IPS-18c (cell line): Measurements from ENCODE around the gene SNTA1.
"Not testable (repeated sequence)": the region's sequence is repeated elsewhere in the genome, so short reads cannot be mapped to it uniquely, and the experiment has no call there.

Experiments
- H3K4me3 ChIP-seq: 2 replicates; pipeline ENCODE4 v1.7.0; 2013; ENCODE audit warnings: low read depth, mild to moderate bottlenecking, low read length, moderate library complexity; ENCODE audit not compliant: insufficient read depth
- H3K9me3 ChIP-seq: one replicate; pipeline ENCODE4 v1.6.1; 2013; ENCODE audit warnings: mild to moderate bottlenecking, low read length, moderate library complexity; ENCODE audit not compliant: control insufficient read depth, insufficient read depth

Gene SNTA1

GRCh38 chr20:33472868-33473435 lies 29.4 kb upstream of the SNTA1 start:
- no peak overlapping the region for H3K4me3 ChIP-seq
- no peaks in the 10 kb centered on the region for H3K9me3 ChIP-seq

DNA sequence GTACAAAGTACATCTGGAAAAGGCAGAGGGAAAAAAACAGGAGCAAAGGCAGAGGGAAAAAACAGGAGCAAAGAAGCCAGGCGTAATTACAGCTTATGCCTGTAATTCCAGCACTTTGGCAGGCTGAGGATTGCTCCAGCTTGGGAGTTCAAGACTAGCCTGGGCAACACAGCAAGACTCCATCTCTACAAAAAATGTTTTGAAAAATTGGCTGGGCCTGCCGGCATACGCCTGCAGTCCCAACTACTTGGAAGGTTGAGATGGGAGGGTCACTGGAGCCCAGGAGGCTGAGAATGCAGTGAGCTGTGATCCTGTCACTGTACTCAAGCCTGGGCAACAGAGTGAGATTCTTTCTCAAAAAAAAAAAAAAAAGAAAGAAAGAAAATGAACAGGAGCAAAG lies 27.3 kb upstream of the SNTA1 start:
- Histone ChIP-seq H3K9me3 (no peaks in the 10 kb centered on the region), H3K4me3 (no peak overlapping the region)

DNA sequence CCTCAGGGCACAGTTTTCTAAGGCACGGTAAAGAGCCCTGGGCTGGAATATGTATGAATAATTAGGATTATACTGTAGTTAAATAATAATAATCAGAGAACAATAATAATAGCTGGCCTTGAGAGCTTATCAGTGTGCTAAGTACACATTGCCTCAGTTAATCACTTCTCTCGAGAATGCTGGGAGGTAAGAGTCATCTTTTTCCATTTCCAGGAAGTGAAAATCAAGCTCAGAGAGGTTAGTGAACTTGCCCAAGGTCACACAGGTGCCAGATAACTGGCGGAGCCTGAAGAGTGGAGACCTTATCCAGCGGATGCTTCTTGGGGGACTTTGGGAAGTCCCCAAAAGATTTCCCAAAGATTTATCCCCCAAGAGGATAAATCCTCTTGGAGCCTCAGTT lies 26.9 kb upstream of the SNTA1 start:
- Histone ChIP-seq H3K4me3 (no peak overlapping the region), H3K9me3 (no peaks in the 10 kb centered on the region)

- H3K9me3 ChIP-seq: no peaks in the 10 kb centered on the region
- no peak overlapping the region for H3K4me3 ChIP-seq
Measured at GRCh38 chr20:33466303-33466646, 22.7 kb upstream of the SNTA1 start.

GRCh38 chr20:33465481-33466302 lies 22.1 kb upstream of the SNTA1 start:
- Histone ChIP-seq H3K4me3 (no peak overlapping the region), H3K9me3 (no peaks in the 10 kb centered on the region)

DNA sequence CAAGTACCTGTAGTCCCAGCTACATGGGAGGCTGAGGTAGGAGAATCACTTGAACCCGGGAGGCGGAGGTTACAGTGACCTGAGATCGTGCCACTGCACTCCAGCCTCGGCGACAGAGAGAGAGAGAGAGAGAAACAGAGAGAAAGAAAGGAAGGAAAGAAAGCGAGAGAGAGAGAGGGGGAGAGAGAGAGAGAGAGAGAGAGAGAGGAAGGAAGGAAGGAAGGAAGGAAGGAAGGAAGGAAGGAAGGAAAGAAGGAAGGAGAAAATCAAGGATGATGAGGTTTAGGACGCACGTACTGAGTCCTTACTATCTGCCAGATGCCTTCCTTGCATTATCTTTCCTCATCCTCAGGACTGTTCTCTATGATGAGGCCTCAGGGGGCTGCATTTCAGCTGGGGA lies 21.2 kb upstream of the SNTA1 start:
- H3K9me3 ChIP-seq: not testable (repeated sequence)

GRCh38 chr20:33463332-33464101 lies 20.0 kb upstream of the SNTA1 start:
- no peak overlapping the region for H3K4me3 ChIP-seq
- no peaks in the 10 kb centered on the region for H3K9me3 ChIP-seq

More for the DNA sequence above, 21.2 kb upstream of the SNTA1 start:
- not testable (repeated sequence) for H3K4me3 ChIP-seq

- Histone ChIP-seq H3K4me3 (no peak overlapping the region), H3K9me3 (no peaks in the 10 kb centered on the region)
Measured at GRCh38 chr20:33460711-33461110, 17.1 kb upstream of the SNTA1 start.

- H3K4me3 ChIP-seq: no peak overlapping the region
- H3K9me3 ChIP-seq: no peaks in the 10 kb centered on the region
Measured at GRCh38 chr20:33459599-33459998, 16.0 kb upstream of the SNTA1 start.

- not testable (repeated sequence) for H3K9me3 ChIP-seq, H3K4me3 ChIP-seq
Measured at GRCh38 chr20:33456916-33457642, 13.5 kb upstream of the SNTA1 start.

- H3K9me3 ChIP-seq: no peaks in the 10 kb centered on the region
- H3K4me3 ChIP-seq: no peak overlapping the region
Measured at GRCh38 chr20:33450867-33451266, 7.3 kb upstream of the SNTA1 start.

DNA sequence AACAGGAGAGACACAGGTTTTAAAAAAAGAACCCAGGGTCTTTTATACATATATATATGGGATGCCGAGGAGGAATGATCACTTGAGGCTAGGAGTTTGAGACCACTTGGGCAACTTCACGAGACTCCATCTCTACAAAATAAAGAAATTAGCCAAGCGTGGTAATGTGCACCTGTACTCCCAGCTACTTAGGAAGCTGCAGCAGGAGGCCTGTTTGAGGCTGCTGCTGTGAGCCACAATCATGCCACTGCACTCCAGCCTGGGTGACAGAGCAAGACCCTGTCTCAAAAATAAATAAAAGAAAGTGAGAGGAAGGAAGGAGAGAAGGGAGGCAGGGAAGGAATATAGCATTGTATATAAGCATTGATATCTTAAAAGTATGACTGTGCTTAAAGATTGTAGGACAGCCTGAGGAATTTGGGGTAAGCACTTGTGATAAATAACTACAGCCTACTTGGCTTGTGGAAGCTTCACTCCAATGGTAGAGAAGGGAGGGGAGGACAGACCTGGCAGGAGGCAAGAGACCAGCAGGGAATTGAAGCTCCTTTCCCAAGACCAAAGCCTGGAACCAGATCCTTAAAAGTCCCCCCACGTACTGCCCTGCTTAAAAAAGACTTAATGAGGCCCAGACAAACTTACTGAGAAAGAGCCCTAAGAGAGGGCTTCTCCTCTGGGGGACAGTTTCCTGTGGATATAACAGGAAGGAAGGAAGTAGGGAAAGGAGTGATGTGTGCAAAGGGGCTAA lies 2.5 kb upstream of the SNTA1 start:
- no peaks in the 10 kb centered on the region for H3K9me3 ChIP-seq
- H3K4me3 ChIP-seq: no peak overlapping the region

GRCh38 chr20:33444797-33445560 lies 1.4 kb upstream of the SNTA1 start:
- Histone ChIP-seq H3K9me3 (no peaks in the 10 kb centered on the region), H3K4me3 (peak overlapping the region; percentile 21; the same call in 1 of the 2 replicates)

DNA sequence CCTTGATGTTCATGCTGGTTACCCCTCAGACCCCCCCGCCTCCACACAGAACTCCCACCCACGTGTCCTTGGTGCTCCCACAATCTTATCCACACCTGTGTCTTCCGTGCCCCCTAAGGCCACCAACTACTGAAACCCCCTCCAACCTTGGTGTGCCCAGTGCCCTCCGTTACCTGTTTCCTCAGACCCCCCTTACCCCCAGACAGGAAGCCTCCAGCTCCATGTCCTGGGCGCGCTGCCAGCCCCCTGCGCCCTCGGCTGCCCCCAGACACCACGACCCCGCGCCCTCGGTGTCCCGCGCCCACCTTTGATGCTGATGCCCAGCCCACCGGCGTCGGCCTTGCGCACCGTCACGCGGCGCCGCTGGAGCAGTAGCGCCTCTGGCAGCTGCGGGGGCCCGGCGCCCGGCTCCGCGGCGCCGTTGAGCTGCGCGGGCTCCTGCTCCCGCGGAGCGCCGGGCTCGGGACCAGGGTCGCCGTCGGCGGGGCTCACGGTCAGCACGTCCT lies 504 bp downstream of the SNTA1 start:
- H3K9me3 ChIP-seq: no peaks in the 10 kb centered on the region
- peak overlapping the region; percentile 71 for H3K4me3 ChIP-seq

GRCh38 chr20:33442136-33443005 lies 1.2 kb downstream of the SNTA1 start:
- no peaks in the 10 kb centered on the region for H3K9me3 ChIP-seq
- H3K4me3 ChIP-seq: peak overlapping the region; percentile 71; the same call in 1 of the 2 replicates
